MM.1S (cell line): ENCODE measurements around the gene ADCY3.

Experiments used
- DNase-seq: peaks from one replicate; pipeline ENCODE4 v3.0.0-alpha.2; 2015
- H2AFZ ChIP-seq: fragments of 300-600 bp; sonication (generic); 2 replicates; pipeline ENCODE4 v1.6.0; 2016; ENCODE audit warnings: antibody characterized with exemption, low read length
- H3F3A ChIP-seq: fragments of 300-600 bp; sonication (generic); 2 replicates; pipeline ENCODE4 v1.6.1; 2016; ENCODE audit warnings: mild to moderate bottlenecking, antibody characterized with exemption, low read length, moderate library complexity, mixed read lengths; ENCODE audit not compliant: insufficient read depth
- H3K27ac ChIP-seq: fragments of 300-600 bp; sonication (generic); 2 replicates; pipeline ENCODE4 v1.5.1; 2016; ENCODE audit warnings: mild to moderate bottlenecking, low read length
- H3K27me3 ChIP-seq: fragments of 300-600 bp; sonication (generic); replicated peaks from 2 replicates; pipeline ENCODE4 v1.6.0; 2016; ENCODE audit warnings: low read length; ENCODE audit not compliant: insufficient read depth
- H3K36me3 ChIP-seq: fragments of 300-600 bp; sonication (generic); replicated peaks from 2 replicates; pipeline ENCODE4 v1.6.1; 2016; ENCODE audit warnings: mild to moderate bottlenecking, low read length, mixed read lengths; ENCODE audit not compliant: insufficient read depth
- H3K4me1 ChIP-seq: fragments of 300-600 bp; sonication (generic); 2 replicates; pipeline ENCODE4 v1.6.1; 2016; ENCODE audit warnings: low read length, mixed read lengths
- H3K4me2 ChIP-seq: fragments of 300-600 bp; sonication (generic); 2 replicates; pipeline ENCODE4 v1.6.0; 2016; ENCODE audit warnings: low read depth, low read length
- H3K4me3 ChIP-seq: fragments of 300-600 bp; sonication (generic); 2 replicates; pipeline ENCODE4 v1.5.1; 2016; ENCODE audit warnings: low read length, mixed read lengths
- H3K79me2 ChIP-seq: fragments of 300-600 bp; sonication (generic); 2 replicates; pipeline ENCODE4 v1.6.1; 2016; ENCODE audit warnings: mixed run types, low read length, mixed read lengths
- H3K9ac ChIP-seq: fragments of 300-600 bp; sonication (generic); 2 replicates; pipeline ENCODE4 v1.6.1; 2016; ENCODE audit warnings: low read length, mixed read lengths
- H3K9me2 ChIP-seq: fragments of 300-600 bp; sonication (generic); replicated peaks from 2 replicates; pipeline ENCODE4 v1.6.1; 2016; ENCODE audit warnings: mild to moderate bottlenecking, low read length, mixed read lengths; ENCODE audit not compliant: insufficient read depth
- H3K9me3 ChIP-seq: fragments of 300-600 bp; sonication (generic); replicated peaks from 2 replicates; pipeline ENCODE4 v1.6.1; 2016; ENCODE audit warnings: mild to moderate bottlenecking, low read length, mixed read lengths; ENCODE audit not compliant: insufficient read depth
- H4K20me1 ChIP-seq: fragments of 300-600 bp; sonication (generic); 2 replicates; pipeline ENCODE4 v1.6.1; 2016; ENCODE audit warnings: mild to moderate bottlenecking, low read length, moderate library complexity, mixed read lengths; ENCODE audit not compliant: insufficient read depth
- CTCF ChIP-seq: fragments of 300-600 bp; sonication (generic); IDR thresholded peaks from 2 replicates; pipeline ENCODE4 v1.5.1; 2016; ENCODE audit warnings: antibody characterized with exemption, low read length, mixed read lengths
- EZH2 ChIP-seq: fragments of 300-600 bp; sonication (generic); optimal IDR thresholded peaks from 2 replicates; pipeline ENCODE3; 2017; ENCODE audit warnings: low read depth, mild to moderate bottlenecking, antibody characterized with exemption, low read length, mixed read lengths
- EZH2phosphoT487 ChIP-seq: fragments of 300-600 bp; sonication (generic); IDR thresholded peaks from 2 replicates; pipeline ENCODE4 v1.6.1; 2018; ENCODE audit warnings: antibody characterized with exemption, low read length

The ADCY3 gene

GRCh38 chr2:24899361-24899910, 20.6 kb downstream of the ADCY3 start:
- no peaks in the 10 kb centered on the region for H3K9me2 ChIP-seq
- TF ChIP-seq CTCF (no peak), EZH2 (no peak), EZH2phosphoT487 (no peak)
- H3K4me1 ChIP-seq: no peaks in the 10 kb centered on the region
- H3K4me3 ChIP-seq: no peak overlapping the region
- no peaks in the 10 kb centered on the region for H3F3A ChIP-seq
- H2AFZ ChIP-seq: no peak overlapping the region
- H3K9me3 ChIP-seq: no peaks in the 10 kb centered on the region
- no peaks in the 10 kb centered on the region for H4K20me1 ChIP-seq
- H3K79me2 ChIP-seq: peaks cover 74% of the 10 kb centered on the region
- no peak overlapping the region for H3K4me2 ChIP-seq
- H3K36me3 ChIP-seq: peaks cover 18% of the 10 kb centered on the region
- no peak overlapping the region for H3K9ac ChIP-seq
- no peaks in the 10 kb centered on the region for H3K27me3 ChIP-seq
- H3K27ac ChIP-seq: no peak overlapping the region
- no peak for DNase-seq

GRCh38 chr2:24898122-24899109, 21.6 kb downstream of the ADCY3 start:
- Histone ChIP-seq H2AFZ (no peak overlapping the region), H3K9me3 (no peaks in the 10 kb centered on the region), H3K27ac (no peak overlapping the region), H3K4me1 (no peaks in the 10 kb centered on the region), H3K9ac (no peak overlapping the region), H3K4me3 (no peak overlapping the region), H4K20me1 (no peaks in the 10 kb centered on the region), H3K9me2 (no peaks in the 10 kb centered on the region), H3K79me2 (peaks cover 67% of the 10 kb centered on the region), H3K27me3 (no peaks in the 10 kb centered on the region), H3K36me3 (peaks cover 18% of the 10 kb centered on the region), H3F3A (no peaks in the 10 kb centered on the region), H3K4me2 (no peak overlapping the region)
- DNase-seq: no peak
- TF ChIP-seq CTCF: no peak
- no peak for TF ChIP-seq EZH2

GRCh38 chr2:24894750-24895149, 25.3 kb downstream of the ADCY3 start:
- H4K20me1 ChIP-seq: no peaks in the 10 kb centered on the region
- peaks cover 14% of the 10 kb centered on the region for H3K36me3 ChIP-seq
- H3K9me3 ChIP-seq: no peaks in the 10 kb centered on the region
- no peak overlapping the region for H3K4me2 ChIP-seq
- peaks cover 41% of the 10 kb centered on the region for H3K79me2 ChIP-seq
- no peak for DNase-seq
- H3K9ac ChIP-seq: no peak overlapping the region
- TF ChIP-seq EZH2phosphoT487: no peak
- TF ChIP-seq CTCF: no peak
- no peak for TF ChIP-seq EZH2
- no peak overlapping the region for H2AFZ ChIP-seq
- no peak overlapping the region for H3K4me3 ChIP-seq
- H3K4me1 ChIP-seq: no peaks in the 10 kb centered on the region
- H3K9me2 ChIP-seq: no peaks in the 10 kb centered on the region
- H3K27ac ChIP-seq: no peak overlapping the region
- no peaks in the 10 kb centered on the region for H3K27me3 ChIP-seq
- no peaks in the 10 kb centered on the region for H3F3A ChIP-seq
